IgD-negative memory B cell (primary cell): Measurements from ENCODE around the gene GOLGA8K. TPM values are rescaled to one million over a fixed set of nuclear protein-coding genes. Genes with fewer than 3 reads are reported as not detected.
"Not testable (repeated sequence)": the region's sequence is repeated elsewhere in the genome, so short reads cannot be mapped to it uniquely, and the experiment has no call there.

Source experiments
- H3K27ac Mint-ChIP-seq, 3 donors: one replicate each; pipeline ENCODE4 v1.8.0; 2020 to 2022; ENCODE audit warnings: mild to moderate bottlenecking in 3 of 3, mixed read lengths in 3 of 3, moderate library complexity in 1 of 3
- H3K27me3 Mint-ChIP-seq: one replicate; pipeline ENCODE4 v1.8.0; 2021; ENCODE audit warnings: mixed read lengths
- H3K36me3 Mint-ChIP-seq: one replicate; pipeline ENCODE4 v1.8.0; 2020; ENCODE audit warnings: mild to moderate bottlenecking, mixed read lengths
- H3K4me1 Mint-ChIP-seq, 3 donors: one replicate each; pipeline ENCODE4 v1.8.0; 2020 to 2022; ENCODE audit warnings: mixed read lengths in 3 of 3, mild to moderate bottlenecking in 1 of 3
- H3K4me3 Mint-ChIP-seq, 4 donors: one replicate each; pipeline ENCODE4 v1.8.0; 2020 to 2022; ENCODE audit warnings: mild to moderate bottlenecking in 4 of 4, mixed read lengths in 4 of 4, moderate library complexity in 3 of 4
- H3K9me3 Mint-ChIP-seq, 3 donors: one replicate each; pipeline ENCODE4 v1.8.0; 2020 to 2021; ENCODE audit warnings: mixed read lengths in 3 of 3, mild to moderate bottlenecking in 1 of 3
- polyA plus RNA-seq: library from polyadenylated mRNA; unstranded; fragments of 300-500 nt; fragmentation: Illumina TruSeq; gene quantifications from one replicate; pipeline ENCODE4 v1.2.3, GENCODE V29; 2021

The GOLGA8K gene, protein sequence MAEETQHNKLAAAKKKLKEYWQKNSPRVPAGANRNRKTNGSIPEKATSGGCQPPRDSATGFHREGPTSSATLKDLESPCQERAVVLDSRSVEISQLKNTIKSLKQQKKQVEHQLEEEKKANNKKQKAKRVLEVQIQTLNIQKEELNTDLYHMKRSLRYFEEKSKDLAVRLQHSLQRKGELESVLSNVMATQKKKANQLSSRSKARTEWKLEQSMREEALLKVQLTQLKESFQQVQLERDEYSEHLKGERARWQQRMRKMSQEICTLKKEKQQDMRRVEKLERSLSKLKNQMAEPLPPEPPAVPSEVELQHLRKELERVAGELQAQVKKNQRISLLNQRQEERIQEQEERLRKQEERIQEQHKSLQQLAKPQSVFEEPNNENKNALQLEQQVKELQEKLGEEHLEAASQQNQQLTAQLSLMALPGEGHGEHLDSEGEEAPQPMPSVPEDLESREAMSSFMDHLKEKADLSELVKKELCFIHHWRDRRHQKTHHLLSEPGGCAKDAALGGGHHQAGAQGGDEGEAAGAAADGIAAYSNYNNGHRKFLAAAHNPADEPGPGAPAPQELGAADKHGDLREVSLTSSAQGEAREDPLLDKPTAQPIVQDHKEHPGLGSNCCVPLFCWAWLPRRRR
- not detected for polyA plus RNA-seq

GRCh38 chr15:32403192-32403591 lies at the start of gene GOLGA8K:
TSS of gene GOLGA8K (minus strand) at chr15:32403292. CDS start at chr15:32403194, 98 bp downstream.
- H3K4me1 Mint-ChIP-seq, H3K9me3 Mint-ChIP-seq, H3K27ac Mint-ChIP-seq, H3K27me3 Mint-ChIP-seq, H3K4me3 Mint-ChIP-seq, H3K36me3 Mint-ChIP-seq: not testable (repeated sequence)

DNA sequence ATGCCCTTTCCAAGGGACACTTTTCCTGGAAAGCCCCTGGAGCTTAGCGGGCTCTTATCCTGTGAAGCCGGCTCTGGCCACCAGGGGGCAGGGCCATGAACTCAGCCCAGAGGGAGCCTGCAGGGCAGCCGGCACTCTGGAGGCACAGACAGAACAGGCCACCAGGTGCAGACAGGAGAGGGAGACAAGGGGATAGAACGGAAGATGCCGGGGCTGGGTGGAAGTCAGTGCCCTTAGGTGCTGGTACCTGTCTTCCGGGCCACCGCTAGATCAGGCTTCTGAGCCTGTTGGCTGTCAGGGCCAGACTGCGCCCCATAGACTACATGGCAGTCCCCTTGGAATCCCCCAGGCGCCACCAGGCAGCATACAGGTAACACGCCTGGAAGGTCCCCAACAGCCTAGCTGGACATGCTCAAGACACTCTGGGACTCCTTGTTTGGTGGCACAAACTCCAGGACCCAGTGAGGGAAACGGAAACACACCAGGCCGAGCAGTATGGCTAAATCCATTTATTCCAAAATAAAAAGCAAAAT lies 37.4 kb upstream of the GOLGA8K start:
- H3K36me3 Mint-ChIP-seq, H3K27me3 Mint-ChIP-seq, H3K4me3 Mint-ChIP-seq, H3K27ac Mint-ChIP-seq, H3K9me3 Mint-ChIP-seq, H3K4me1 Mint-ChIP-seq: not testable (repeated sequence)

GRCh38 chr15:32434102-32434963 lies 31.2 kb upstream of the GOLGA8K start:
- not testable (repeated sequence) for H3K36me3 Mint-ChIP-seq, H3K27me3 Mint-ChIP-seq, H3K9me3 Mint-ChIP-seq, H3K4me3 Mint-ChIP-seq, H3K27ac Mint-ChIP-seq, H3K4me1 Mint-ChIP-seq

DNA sequence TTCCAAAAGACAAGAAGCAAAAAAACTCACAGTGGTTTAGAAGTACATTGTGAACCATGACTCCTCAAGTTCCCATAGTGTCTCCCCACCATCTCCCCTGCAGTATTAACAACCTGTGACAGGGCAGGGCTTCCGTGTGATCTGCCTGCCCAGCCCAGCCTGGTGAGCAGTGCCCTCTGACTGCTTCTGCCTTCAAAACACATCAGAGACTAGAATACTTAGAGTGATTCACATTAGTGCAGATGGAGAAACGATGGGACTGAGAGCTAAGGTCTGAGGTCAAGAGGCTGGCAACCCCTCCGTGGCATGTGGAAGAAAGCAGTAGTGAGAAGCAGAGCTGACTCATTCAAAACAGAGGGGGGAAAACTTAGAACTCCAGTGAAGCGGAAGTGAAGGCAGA lies 24.5 kb upstream of the GOLGA8K start:
- H3K9me3 Mint-ChIP-seq, H3K27ac Mint-ChIP-seq, H3K4me3 Mint-ChIP-seq, H3K36me3 Mint-ChIP-seq, H3K27me3 Mint-ChIP-seq, H3K4me1 Mint-ChIP-seq: not testable (repeated sequence)

DNA sequence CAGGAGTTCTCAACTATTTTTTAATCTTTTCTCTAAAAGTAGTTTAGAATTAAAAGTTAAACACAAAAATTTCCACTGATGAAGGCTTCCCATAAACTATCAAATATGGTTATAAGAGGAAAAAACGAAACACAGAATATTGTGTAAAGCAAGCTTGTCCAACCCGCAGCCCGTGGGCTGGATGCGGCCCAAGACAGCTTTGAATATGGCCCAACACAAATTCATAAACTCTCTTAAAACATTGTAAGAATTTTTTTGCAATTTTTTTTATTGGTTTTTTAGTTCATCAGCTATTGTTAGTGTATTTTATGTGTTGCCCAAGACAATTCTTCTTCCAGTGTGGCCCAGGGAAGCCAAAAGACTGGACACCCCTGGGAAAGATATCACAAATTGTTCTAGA lies 23.4 kb upstream of the GOLGA8K start:
- H3K4me1 Mint-ChIP-seq, H3K36me3 Mint-ChIP-seq, H3K4me3 Mint-ChIP-seq, H3K9me3 Mint-ChIP-seq, H3K27ac Mint-ChIP-seq, H3K27me3 Mint-ChIP-seq: not testable (repeated sequence)

DNA sequence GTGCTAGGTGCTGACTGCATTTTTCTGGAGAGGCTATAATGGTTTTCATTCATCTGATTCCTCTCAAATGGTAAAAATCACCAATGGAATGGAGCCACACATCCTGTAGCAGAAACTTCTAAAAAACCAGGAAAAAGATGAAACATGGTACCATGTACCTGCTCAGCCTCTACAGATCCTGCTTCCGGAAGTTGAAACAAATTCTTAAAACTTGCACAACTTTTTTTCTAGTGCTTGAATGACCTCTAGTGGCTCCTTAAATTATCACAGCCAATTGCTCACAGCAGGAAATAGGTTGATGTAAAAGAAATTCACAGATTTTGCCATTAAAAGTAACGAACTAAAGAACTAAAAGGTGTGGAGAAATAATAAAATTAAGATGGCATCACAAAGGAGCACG lies 4.8 kb upstream of the GOLGA8K start:
- not testable (repeated sequence) for H3K4me1 Mint-ChIP-seq, H3K4me3 Mint-ChIP-seq, H3K9me3 Mint-ChIP-seq, H3K36me3 Mint-ChIP-seq, H3K27me3 Mint-ChIP-seq, H3K27ac Mint-ChIP-seq

- not testable (repeated sequence) for H3K4me3 Mint-ChIP-seq, H3K9me3 Mint-ChIP-seq, H3K27ac Mint-ChIP-seq, H3K36me3 Mint-ChIP-seq, H3K4me1 Mint-ChIP-seq, H3K27me3 Mint-ChIP-seq
Observed at GRCh38 chr15:32396522-32396921, 6.6 kb downstream of the GOLGA8K start.

GRCh38 chr15:32394745-32395144 lies 8.3 kb downstream of the GOLGA8K start:
- not testable (repeated sequence) for H3K27ac Mint-ChIP-seq, H3K9me3 Mint-ChIP-seq, H3K4me1 Mint-ChIP-seq, H3K4me3 Mint-ChIP-seq, H3K36me3 Mint-ChIP-seq, H3K27me3 Mint-ChIP-seq

DNA sequence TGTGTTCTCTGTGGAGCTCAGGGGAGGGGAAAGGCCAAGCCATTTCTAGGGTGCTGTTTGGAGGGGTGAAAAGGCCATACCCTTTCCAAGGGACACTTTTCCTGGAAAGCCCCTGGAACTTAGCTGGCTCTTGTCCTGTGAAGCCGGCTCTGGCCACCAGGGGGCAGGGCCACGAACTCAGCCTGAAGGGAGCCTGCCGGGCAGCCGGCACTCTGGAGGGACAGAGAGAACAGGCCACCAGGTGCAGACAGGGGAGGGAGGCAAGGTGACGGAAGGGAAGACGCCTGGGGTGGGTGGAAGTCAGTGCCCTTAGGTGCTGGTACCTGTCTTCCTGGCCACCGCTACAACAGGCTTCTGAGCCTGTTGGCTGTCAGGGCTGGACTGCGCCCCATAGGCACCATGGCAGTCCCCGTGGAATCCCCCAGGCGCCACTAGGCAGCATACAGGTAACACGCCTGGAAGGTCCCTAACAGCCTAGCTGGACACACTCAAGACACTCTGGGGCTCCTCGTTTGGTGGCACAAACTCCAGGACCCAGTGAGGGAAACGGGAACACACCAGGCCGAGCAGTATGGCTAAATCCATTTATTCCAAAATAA lies 14.9 kb downstream of the GOLGA8K start:
- not testable (repeated sequence) for H3K4me1 Mint-ChIP-seq, H3K9me3 Mint-ChIP-seq, H3K4me3 Mint-ChIP-seq, H3K27me3 Mint-ChIP-seq, H3K27ac Mint-ChIP-seq, H3K36me3 Mint-ChIP-seq

DNA sequence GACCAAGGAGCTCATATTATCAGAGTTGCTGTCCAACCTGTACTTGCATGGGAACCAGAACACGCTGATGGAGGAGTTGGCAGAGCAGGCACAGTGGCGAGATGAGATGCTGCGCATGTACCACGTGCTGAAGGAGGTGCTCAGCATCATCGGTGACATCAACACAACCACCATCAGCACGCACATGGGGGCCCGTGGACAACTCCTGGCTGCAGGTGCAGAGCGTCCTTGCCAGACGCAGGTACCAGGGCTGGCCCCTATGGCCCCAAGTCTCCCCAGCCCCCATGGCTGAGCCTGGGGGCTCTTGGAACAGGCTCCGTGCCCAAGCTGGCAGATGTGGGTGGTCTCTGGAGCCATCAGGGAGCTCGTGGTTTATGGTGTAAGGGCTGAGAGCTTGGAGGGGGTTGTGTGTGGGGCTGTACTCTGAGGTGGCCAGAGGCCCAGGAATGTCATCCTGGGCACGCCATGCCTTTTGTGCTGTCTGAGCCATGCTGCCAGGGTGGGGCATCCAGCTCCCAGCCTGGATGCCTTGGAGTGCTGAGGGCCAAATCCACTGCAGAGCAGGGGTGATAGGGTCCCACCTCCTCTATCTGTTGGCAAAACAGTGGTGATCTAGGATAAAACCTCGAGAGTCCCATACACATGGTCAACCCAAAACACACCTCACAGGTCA lies 17.1 kb downstream of the GOLGA8K start:
- H3K9me3 Mint-ChIP-seq, H3K36me3 Mint-ChIP-seq, H3K4me1 Mint-ChIP-seq, H3K27ac Mint-ChIP-seq, H3K4me3 Mint-ChIP-seq, H3K27me3 Mint-ChIP-seq: not testable (repeated sequence)

DNA sequence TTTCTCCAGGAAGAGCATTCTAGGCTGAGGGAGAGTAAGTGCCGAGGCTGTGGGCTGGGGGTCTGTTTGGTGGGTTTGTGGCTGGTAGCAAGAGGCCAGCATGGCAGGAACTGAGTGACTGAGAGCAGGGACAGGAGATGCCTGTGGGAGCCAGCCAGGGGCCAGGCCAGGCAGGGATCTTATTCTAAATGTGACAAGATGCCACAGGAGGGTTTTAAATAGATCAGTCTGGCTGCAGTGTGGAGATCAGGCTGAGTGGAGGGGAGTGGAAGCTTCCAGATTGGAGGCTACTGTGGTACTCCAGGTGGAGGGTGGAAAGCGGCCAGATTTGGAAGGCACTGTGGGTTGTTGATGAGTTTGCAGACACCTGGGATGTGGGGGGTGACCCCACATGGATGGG lies 28.9 kb downstream of the GOLGA8K start:
- not testable (repeated sequence) for H3K27me3 Mint-ChIP-seq, H3K27ac Mint-ChIP-seq, H3K4me3 Mint-ChIP-seq, H3K36me3 Mint-ChIP-seq, H3K9me3 Mint-ChIP-seq, H3K4me1 Mint-ChIP-seq

- H3K27ac Mint-ChIP-seq = not testable (repeated sequence)
Observed at GRCh38 chr15:32373707-32374106, 29.4 kb downstream of the GOLGA8K start.

GRCh38 chr15:32372075-32372474 lies 31.0 kb downstream of the GOLGA8K start:
- H3K9me3 Mint-ChIP-seq, H3K27me3 Mint-ChIP-seq, H3K4me3 Mint-ChIP-seq, H3K4me1 Mint-ChIP-seq, H3K27ac Mint-ChIP-seq, H3K36me3 Mint-ChIP-seq: not testable (repeated sequence)

More at GRCh38 chr15:32373707-32374106, 29.4 kb downstream of the GOLGA8K start:
- H3K4me1 Mint-ChIP-seq, H3K27me3 Mint-ChIP-seq, H3K4me3 Mint-ChIP-seq, H3K36me3 Mint-ChIP-seq, H3K9me3 Mint-ChIP-seq: not testable (repeated sequence)

- H3K4me1 Mint-ChIP-seq = not testable (repeated sequence)
Observed at GRCh38 chr15:32370526-32370925, 32.6 kb downstream of the GOLGA8K start.

GRCh38 chr15:32370064-32370463 lies 33.0 kb downstream of the GOLGA8K start:
- not testable (repeated sequence) for H3K36me3 Mint-ChIP-seq, H3K4me3 Mint-ChIP-seq, H3K27me3 Mint-ChIP-seq, H3K27ac Mint-ChIP-seq, H3K9me3 Mint-ChIP-seq, H3K4me1 Mint-ChIP-seq

More at GRCh38 chr15:32370526-32370925, 32.6 kb downstream of the GOLGA8K start:
- H3K27me3 Mint-ChIP-seq, H3K36me3 Mint-ChIP-seq, H3K27ac Mint-ChIP-seq, H3K4me3 Mint-ChIP-seq, H3K9me3 Mint-ChIP-seq: not testable (repeated sequence)
